ENCODE measurements around the gene SMIM30.

GRCh38 chr7:113143486-113144257, 25.3 kb upstream of the SMIM30 start:
- TF ChIP-seq, protein P1, sequence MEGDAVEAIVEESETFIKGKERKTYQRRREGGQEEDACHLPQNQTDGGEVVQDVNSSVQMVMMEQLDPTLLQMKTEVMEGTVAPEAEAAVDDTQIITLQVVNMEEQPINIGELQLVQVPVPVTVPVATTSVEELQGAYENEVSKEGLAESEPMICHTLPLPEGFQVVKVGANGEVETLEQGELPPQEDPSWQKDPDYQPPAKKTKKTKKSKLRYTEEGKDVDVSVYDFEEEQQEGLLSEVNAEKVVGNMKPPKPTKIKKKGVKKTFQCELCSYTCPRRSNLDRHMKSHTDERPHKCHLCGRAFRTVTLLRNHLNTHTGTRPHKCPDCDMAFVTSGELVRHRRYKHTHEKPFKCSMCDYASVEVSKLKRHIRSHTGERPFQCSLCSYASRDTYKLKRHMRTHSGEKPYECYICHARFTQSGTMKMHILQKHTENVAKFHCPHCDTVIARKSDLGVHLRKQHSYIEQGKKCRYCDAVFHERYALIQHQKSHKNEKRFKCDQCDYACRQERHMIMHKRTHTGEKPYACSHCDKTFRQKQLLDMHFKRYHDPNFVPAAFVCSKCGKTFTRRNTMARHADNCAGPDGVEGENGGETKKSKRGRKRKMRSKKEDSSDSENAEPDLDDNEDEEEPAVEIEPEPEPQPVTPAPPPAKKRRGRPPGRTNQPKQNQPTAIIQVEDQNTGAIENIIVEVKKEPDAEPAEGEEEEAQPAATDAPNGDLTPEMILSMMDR (IDR thresholded peaks at IDR 0.05) = no peak
- TF ChIP-seq POLR2A (IDR thresholded peaks at IDR 0.05) (no peak), EP300 (IDR thresholded peaks at IDR 0.05) (no peak), POLR2AphosphoS5 (IDR thresholded peaks at IDR 0.05) (no peak)

All from gastroesophageal sphincter (tissue), 3 donors.